ENCODE data around the gene ADAM30. TPM values are rescaled to one million over a fixed set of nuclear protein-coding genes. Genes with fewer than 3 reads are reported as not detected.

ADAM30 gene
- polyA plus RNA-seq (ENCODE audit: insufficient read length in 12 of 12): not detected
- long read RNA-seq, donor 1: 0 reads
- long read RNA-seq, donor 2: 0 reads
- long read RNA-seq, donor 3: 0 reads
- long read RNA-seq, donor 4: 0 reads
- long read RNA-seq, donor 5: 0 reads
- long read RNA-seq, donor 6: 0 reads
- long read RNA-seq, donor 7: 0 reads
- long read RNA-seq, donor 8: 0 reads
- long read RNA-seq, donor 9: 0 reads
- long read RNA-seq, donor 10: 0 reads
- long read RNA-seq, donor 11: 0 reads

- no peak for DNase-seq
These were observed at the start of gene ADAM30 for GRCh38 chr1:119896303-119896702. ADAM30 (minus strand) TSS chr1:119896515; CDS start chr1:119896336, 179 bp downstream.

- no peak for DNase-seq
These were observed 46.9 kb upstream of the ADAM30 start for GRCh38 chr1:119943216-119943615.

DNA sequence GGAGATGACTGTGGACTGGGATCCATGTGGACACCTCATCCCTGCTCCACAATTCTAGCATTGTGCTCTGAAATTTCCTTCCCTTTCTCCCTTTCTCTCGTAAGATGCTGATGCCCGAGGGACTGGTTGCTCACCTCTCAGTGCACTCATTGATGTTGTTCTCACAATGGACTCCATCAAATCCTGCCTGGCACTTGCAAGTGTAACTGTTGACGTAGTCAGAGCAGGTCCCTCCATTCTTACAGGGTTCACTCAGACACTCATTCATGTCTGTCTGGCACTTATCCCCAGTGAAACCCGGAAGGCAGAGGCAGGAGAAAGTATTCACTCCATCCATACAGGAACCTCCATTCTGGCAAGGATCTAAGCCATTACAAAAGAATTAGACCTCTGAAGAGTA lies 45.1 kb upstream of the ADAM30 start:
- no peak for DNase-seq

DNA sequence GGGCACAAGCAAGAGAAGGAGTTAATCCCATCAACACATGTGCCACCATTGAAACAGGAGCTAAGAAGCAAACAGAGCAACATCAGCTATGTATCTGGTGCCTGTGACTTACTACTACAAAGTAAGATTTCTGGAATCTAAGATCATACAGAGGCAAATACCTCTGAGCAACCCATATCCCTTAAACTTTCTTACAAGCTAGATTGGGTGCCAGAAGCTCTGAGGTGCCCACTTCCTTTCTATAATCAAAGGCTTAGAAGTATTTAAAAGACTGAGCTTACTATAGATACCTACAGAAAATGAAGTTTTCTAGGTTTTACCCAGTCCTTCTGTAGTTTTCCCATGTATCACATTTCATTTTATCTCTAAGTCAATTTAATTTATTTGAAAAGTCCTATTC lies 44.4 kb upstream of the ADAM30 start:
- no peak for DNase-seq

DNA sequence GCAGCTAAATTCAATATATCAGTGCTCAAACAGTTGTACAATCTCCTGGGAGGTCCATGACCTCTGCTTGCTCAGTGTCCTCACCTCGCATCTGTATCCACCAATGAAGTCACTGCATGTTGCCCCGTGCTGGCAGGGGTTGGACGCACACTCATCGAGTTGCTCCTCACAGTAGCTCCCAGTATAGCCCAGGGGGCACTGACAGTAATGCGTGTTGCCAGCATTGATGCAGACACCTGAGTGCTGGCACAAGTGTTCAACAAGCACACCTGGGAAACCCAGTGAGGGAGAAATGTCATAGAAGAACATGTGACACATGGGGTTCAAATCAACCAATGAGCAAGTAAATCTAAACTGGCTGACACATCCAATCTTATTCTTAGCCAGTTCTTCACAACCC lies 40.9 kb upstream of the ADAM30 start:
- DNase-seq: no peak

DNA sequence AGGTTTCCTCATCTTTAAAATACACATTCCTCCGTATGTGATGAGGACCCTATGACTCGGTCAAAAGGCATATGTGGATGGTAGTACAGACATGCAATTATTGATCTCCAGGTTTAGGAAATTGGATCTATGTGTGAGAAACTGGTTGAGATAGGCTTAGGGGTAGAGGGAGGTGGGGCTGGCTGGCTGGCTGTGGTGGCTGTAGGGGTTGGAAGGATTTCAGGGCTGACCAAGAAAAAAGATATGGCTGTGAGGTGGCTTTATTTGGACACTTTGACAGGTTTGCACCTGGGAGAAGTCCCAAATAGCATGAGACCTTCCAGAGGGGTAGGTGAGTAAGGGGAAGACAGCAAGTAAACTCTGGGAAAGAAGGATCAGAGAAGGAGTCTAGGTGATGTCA lies 39.6 kb upstream of the ADAM30 start:
- no peak for DNase-seq

DNA sequence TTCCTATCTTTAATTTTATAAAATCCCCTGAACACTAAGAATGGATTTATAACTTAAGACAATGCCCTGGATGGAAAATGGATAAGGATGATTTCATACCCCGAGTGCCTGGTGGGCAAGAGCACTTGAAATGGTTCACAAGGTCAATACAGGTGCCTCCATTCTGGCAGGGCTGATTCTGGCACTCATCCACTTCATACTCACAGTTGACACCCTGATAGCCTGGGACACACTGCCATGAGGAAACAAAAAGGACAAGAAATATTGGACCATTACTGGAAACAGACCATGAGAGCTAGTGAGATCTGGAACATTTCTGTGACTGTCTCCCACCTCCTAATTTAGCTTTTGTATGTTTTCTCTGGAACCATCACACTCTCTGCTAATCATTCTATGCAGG lies 39.1 kb upstream of the ADAM30 start:
- no peak for DNase-seq

GRCh38 chr1:119933397-119933796 lies 37.1 kb upstream of the ADAM30 start:
- no peak for DNase-seq

- DNase-seq: no peak
These were observed 33.5 kb upstream of the ADAM30 start for GRCh38 chr1:119929643-119930315.

DNA sequence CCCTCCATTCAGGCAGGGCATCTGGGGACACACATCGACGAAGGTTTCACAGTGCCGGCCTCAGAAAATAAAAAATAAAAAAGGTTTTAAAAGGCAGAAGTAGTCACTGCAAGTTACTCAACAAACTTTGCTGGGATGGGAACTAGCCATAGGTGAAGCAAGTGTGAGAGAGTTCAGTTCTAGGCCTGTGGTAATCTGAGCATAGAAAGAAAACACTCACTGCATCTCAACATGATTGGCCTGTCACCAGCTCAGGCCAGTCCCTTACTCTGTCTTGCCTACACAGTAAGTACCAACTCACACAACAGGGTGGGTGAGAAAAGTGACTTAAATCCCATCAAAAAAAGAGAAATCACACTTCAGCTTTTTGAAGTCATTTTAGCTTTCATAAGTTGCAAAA lies 30.2 kb upstream of the ADAM30 start:
- no peak for DNase-seq

- peak; percentile 79 for DNase-seq
These were observed 28.9 kb upstream of the ADAM30 start for GRCh38 chr1:119924948-119925898.

DNA sequence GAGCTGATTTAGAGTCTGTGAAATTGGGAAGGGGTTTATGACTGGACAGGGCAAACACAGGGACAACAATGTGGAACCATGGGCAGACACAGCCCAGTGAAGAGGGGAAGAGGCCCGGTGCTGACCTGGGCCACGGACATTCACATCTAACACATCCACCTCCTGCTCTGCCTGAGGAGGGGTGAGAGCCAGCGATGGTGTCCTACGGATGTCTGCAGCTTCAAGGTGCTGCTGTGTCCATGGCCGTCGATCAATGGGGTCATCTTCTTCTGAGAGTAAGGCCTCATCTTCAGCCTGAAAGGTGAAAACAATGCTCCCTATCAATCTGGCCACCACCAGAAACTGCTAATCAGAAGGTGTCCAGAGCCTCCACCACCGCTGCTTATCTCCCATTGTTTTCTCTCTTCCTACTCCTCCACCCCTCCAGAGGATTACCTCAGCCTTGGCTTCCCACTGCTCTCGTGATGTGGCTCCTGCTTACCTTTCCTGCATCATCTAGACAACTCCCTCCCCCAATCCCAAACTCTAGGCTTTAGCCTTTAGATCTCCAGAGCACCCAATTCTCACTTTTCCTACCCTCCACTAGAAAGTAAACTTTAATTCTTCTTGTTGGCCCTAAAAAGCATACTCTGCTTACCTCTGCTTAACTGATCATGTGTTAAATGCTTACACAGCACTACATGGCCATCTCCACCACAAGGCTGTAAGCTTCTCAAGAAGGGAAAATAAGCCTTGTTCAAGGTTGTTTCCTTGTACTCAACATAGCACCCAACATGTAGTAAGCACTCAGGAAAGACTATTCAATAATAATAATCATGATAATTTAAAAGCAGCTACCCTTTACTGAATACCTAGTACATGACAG lies 24.0 kb upstream of the ADAM30 start:
- no peak for DNase-seq

DNA sequence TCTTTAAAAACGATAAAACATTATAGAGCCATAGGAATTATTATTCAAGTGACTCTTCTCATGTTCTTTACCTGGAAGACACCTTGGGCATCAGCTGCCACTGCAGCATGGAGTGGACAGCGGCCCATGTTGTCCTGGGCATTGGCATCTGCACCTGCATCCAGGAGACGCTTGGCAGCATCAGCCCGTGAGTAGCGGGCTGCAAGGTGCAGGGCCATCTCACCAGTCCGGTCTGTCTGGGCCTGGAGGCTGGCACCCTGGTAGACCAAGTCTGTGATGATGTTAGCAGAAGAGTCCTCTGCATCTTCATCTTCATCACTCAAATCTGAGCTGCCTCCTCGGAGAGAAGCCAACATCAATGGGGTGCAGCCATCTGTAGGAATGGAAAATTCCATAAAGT lies 22.9 kb upstream of the ADAM30 start:
- no peak for DNase-seq

- DNase-seq: no peak
These were observed 22.0 kb upstream of the ADAM30 start for GRCh38 chr1:119918301-119918700.

GRCh38 chr1:119917304-119918055 lies 21.2 kb upstream of the ADAM30 start:
- DNase-seq: no peak

DNA sequence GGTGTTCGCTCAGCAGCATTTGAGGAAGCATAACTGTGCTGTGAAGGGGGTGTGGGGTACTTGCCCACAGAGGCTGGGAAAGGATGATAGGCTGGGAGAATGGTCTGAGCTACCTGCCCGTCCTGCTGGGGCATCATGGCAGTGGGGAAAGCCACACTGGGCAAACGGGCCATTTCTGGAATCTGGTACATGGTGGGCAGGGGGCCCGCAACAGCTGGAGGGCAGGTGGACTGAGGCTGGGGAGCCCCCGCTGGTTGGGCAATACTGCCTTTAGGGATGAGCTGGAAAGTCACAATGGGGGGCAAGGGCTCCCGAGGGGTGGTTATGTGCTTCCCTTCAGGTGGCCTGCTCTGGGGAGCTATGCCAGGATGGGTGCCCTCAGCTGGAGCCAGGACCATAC lies 19.2 kb upstream of the ADAM30 start:
- DNase-seq: no peak

GRCh38 chr1:119914071-119914470 lies 17.8 kb upstream of the ADAM30 start:
- DNase-seq: no peak

DNA sequence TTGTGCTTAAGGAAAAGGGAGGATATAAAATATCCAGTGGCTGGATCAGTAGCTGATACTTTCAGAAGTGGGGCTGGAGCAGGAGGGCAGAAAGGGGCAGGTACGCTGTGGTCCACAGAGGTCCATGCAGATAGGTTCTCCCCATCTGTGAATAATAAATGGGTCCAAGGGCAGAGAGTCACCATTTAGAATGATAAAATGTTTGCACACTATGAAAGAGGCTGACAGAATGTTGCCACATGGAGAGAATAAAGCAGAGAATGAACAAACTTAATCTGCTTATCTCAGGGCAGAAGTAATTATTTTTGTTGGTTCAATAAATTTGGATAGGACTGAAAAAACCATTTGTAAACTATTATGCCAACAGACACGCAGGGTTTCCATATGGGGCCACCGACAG lies 16.6 kb upstream of the ADAM30 start:
- DNase-seq: no peak

GRCh38 chr1:119911775-119912174 lies 15.5 kb upstream of the ADAM30 start:
- peak; percentile 16 for DNase-seq

DNA sequence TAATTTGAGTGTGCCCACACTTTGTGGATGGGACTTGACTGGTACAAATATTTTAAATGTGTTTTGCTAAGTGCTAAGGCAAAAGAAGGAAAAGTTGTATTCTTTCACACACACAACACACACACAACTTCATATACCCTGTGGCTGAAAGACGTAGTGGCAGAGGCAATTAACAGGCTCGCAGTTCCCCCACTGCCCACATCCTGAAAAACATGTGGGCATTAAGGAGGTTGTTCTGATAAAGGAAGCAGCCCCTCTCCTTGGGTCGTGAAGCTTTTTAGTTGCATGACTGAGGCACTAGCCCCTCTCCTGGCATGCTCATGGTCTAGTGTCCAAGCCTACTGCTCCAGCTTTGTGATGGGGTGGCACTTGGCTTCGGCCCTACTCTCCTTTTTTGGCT lies 14.3 kb upstream of the ADAM30 start:
- no peak for DNase-seq

Data from muscle of arm (tissue), 14 donors.